HG03342 (cell line): ENCODE results near the gene PCDH9.
A peak's percentile ranks its signal among the peaks of the same experiment; 100 is the strongest.

Experiments
- ATAC-seq: cut with Tn5 transposase; IDR thresholded peaks from one replicate; pipeline ENCODE4 v1.9.1; 2021; ENCODE audit warnings: mild to moderate bottlenecking, moderate library complexity; ENCODE audit not compliant: unreplicated experiment

The PCDH9 gene, protein sequence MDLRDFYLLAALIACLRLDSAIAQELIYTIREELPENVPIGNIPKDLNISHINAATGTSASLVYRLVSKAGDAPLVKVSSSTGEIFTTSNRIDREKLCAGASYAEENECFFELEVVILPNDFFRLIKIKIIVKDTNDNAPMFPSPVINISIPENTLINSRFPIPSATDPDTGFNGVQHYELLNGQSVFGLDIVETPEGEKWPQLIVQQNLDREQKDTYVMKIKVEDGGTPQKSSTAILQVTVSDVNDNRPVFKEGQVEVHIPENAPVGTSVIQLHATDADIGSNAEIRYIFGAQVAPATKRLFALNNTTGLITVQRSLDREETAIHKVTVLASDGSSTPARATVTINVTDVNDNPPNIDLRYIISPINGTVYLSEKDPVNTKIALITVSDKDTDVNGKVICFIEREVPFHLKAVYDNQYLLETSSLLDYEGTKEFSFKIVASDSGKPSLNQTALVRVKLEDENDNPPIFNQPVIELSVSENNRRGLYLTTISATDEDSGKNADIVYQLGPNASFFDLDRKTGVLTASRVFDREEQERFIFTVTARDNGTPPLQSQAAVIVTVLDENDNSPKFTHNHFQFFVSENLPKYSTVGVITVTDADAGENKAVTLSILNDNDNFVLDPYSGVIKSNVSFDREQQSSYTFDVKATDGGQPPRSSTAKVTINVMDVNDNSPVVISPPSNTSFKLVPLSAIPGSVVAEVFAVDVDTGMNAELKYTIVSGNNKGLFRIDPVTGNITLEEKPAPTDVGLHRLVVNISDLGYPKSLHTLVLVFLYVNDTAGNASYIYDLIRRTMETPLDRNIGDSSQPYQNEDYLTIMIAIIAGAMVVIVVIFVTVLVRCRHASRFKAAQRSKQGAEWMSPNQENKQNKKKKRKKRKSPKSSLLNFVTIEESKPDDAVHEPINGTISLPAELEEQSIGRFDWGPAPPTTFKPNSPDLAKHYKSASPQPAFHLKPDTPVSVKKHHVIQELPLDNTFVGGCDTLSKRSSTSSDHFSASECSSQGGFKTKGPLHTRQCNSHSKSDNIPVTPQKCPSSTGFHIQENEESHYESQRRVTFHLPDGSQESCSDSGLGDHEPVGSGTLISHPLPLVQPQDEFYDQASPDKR (N-terminal part only)

DNA sequence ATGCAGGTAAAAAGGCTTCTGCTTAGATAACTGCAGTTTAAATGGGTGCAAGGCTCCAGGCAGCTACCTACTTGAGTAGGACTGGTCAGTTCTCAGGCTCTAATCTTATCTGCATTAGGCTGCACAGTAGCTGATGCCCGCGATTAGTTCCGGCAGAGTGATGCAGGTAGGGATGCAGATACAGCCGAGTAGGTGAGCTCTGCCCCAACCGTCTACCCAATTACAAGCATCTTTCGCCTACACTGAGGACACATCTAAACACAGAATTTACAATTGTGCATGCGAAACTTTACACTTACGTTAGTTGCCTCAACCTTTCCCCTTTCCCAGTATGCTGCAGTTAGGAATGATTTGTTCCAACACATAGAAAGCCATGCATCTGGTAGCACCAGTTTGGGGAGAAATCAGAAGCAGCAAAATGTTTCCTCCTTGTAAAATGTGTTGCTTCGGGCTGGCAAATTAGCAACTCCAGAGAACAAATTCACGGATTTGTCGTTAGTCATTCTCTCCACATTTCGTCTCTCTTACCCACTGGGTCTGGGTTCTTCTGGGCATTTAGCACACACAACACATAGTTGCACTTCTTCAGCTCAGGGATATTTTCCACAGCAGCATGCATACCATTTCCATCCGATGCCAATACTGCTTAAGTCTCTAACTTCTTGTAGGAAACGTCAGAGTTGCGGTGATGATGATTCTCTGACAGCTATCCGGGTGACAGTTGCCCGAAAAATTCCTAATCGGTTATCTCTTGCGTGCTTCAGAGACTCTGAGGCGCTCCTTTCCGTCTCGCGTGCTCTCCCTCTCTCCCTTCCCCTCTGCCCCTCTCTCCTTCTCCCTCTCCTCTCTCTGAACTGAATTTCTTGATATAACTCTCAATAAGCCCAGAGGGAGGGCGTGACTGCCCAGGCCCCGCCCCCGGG lies at the start of gene PCDH9:
Gene PCDH9, minus strand, starts transcription at position 856 of the 923 bp plus-strand sequence. CDS start 1,896 bp downstream, outside the sequence.
- no peak for ATAC-seq

DNA sequence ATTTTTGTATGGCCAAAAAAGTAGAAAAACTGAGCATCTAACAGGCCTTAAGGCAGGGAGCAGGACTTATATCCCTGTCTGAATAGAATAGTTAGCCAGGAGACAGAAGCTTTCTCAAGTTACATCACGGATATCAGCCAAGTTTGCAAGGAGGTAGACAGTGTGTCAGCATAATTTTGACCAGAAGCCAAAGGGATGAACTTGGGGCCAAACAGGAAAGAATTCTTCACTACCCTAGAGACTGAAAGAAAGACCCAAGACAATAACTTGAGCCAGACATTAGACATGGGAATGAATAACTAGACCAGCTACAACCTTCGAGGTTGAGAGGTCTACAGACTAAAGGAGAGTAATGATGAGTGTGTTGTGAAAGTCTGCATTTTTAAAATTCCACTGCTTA lies 48.1 kb upstream of the PCDH9 start:
- ATAC-seq, result no peak

DNA sequence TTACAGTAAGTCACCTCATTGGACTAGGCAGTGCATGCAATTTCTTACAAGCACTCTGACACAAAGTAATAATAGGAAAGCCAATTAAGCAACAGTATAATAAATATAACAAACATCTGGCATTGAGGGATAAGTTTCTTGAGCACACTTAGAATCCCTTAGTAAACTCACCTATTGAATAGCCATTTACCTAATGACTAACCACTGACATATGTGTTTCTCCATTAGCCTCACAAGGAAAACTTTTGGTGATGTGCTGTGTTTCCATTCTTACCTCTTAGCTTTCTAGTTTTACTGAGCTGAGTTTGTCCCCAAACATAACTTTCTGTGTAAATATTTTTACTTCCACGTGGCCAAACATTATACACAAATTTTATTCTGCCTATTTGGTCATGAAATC lies 47.4 kb upstream of the PCDH9 start:
- no peak for ATAC-seq

DNA sequence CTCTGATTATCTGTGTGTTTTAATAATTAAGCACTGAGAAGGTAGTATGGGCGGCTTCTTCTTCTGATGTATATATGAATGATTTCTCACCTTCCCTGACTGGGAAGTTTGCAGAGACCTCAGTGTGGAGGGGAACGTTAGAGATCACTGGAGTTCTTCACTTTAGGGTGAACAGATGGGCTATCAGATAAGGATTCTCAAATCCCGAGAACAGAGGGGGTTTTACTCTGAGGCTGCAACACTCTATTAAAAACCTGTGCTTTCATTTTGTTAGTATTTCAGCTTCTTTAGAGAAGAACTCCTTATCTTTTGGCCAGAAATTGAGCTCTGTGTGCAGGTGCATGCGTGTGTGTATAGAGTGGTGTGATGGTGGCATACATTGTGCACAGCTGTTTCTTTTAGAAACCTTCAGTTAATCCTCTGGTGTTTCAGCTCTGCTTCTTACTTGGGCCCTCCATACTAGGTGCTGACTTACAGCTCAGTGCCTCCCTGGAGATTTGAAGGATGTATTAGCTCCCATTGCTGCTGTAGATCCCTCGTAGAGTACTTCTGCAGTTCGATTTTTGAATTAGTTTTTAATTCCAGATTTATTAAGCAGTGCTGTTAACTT lies 45.3 kb upstream of the PCDH9 start:
- ATAC-seq, result no peak

DNA sequence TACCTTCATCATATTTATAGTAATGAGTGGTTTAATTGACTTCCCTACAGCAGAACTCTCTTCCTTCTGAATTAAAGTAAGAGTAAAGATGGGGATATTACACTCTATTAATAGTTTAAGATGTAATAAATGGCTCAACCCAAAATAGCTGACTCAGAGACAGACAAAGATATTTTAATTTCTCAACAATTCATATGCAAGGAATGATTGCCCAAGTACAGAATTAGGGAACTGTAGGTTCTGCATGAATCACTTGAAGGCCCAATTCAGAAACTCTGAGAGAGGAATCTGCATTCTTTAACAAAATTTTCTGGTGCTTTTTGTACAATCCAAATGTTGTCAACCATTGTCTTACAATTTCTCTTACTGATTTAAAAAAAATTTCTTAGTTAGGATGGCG lies 42.9 kb upstream of the PCDH9 start:
- no peak for ATAC-seq

DNA sequence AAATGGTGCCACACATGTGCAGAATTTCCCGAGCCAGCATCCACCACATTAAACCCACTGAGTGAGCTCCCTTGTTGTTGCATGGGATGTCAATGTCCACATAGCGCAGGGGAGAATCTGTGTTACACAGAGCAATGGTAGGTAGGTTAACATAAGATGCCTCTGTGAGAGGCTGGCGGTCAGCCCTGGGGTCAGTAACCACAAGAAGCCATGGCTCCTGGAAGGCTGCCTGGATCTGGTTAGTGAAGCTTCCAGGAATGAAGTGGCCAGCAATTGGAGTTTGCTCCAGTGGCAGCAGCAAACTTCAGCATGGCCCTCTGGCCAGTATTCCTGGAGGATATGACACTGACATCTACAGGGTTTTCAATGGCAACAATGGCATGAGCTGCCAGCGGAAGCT lies 37.0 kb upstream of the PCDH9 start:
- no peak for ATAC-seq

DNA sequence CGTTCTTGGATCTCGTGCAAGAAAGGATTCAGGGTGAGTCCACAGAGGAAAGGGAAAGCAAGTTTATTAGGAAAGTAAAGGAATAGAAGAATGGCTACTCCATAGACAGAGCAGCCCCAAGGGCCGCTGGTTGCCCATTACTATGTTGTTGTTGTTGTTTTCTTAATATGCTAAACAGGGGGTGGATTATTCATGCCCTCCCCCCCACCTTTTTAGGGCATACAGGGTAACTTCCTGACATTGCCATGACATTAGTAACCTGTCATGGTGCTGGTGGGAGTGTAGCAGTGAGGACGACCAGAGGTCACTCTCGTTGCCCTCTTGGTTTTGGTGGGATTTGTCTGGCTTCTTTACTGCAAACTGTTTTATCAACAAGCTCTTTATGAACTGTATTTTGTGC lies 29.1 kb upstream of the PCDH9 start:
- ATAC-seq, result no peak

DNA sequence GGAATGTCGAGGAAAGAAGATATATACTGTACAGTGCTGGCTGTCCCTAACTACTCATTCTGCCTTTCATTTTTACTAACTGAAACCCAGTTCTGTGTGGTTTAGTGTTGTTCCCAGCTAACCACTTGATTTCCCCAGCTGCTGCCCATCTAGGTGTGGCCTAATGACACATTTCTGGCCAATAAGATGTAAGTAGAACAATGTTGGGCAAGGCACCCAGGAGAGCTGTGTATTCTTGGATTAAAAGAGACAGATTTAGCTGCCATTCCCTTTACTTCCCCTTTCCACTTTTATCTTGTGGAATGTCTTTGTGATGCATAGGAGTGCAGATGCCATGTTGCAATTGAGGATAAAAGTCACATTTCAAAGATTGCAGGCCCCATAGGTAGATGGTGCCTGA lies 28.3 kb upstream of the PCDH9 start:
- ATAC-seq, result peak; percentile 65

DNA sequence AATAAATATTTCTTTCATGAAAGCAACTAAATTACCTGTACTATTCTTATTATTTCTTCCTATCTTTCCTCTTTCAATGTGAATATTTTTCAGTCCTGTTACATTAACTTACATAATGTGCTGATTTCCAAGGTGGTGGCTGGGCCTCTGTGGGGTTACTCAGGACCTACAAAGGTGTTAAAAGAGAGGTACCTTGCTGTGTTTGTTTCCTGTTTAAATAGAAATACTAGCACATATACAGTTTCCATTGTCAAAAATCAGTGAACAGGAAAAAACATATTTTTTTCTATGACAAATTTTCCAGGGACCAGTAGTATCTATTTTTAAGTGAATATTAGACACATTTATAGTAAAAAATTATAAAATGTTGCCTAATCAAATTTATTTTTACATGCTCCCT lies 8.7 kb upstream of the PCDH9 start:
- no peak for ATAC-seq

DNA sequence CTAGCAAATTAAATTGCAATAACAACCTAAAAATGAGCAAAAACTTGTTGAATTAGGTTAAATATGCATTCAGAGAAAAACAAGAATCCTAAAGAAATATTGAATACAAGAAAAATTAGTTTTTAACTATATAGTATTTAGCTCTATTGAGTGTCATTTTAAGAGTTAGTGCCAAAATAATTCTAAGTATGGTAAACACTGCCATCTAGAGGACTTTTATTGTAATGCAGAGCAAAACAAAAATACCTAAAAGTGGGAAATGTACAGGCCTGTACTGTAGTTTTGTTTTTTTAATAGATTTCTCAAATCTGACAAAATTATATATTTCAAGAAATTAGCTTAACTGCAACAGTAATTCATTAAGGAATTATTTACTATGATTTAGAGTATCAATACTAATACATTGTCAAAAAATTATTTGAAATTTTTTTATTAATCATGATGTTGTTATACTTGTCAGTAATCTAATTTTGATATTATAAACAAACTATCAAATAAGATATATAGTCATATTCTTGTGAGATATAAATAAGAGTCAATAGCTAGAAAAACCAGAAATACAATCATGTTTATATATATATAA lies 8.2 kb upstream of the PCDH9 start:
- ATAC-seq, result peak; percentile 78

DNA sequence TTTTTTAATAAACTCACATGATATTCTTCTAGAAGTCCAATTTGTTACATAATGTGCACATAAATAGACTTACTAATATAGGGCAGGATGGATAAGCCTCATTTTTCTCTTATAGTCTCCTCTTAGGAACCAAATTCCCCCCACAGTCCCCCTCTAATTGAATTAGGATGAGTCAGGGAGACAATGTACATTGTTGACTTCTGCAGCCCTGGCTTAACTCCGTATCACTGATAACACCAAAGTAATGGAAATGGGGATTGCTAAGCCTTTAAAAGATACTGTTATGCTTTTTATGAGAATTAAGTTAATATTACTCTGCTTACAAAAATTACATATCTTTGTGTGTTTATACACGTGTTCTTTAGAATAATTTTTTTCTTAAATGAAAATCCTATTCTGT lies 5.1 kb upstream of the PCDH9 start:
- no peak for ATAC-seq

DNA sequence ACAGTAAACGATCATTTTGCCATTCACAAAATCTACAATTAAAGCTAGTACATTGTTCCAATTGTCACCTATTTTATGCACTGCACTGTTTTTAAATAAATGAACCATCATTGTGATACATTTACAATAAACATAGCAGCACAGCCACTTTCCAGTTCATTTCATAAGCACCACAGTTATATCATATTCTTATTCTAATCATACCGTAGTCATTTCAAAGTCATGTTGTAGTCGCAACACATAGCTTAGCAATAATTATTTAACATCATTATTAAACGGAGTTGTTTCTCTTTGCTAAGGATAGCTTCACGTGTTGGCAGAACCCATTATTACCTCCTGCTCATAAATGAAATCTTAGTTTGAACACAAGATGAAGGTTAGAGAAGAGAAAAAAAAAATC lies 2.2 kb upstream of the PCDH9 start:
- no peak for ATAC-seq

DNA sequence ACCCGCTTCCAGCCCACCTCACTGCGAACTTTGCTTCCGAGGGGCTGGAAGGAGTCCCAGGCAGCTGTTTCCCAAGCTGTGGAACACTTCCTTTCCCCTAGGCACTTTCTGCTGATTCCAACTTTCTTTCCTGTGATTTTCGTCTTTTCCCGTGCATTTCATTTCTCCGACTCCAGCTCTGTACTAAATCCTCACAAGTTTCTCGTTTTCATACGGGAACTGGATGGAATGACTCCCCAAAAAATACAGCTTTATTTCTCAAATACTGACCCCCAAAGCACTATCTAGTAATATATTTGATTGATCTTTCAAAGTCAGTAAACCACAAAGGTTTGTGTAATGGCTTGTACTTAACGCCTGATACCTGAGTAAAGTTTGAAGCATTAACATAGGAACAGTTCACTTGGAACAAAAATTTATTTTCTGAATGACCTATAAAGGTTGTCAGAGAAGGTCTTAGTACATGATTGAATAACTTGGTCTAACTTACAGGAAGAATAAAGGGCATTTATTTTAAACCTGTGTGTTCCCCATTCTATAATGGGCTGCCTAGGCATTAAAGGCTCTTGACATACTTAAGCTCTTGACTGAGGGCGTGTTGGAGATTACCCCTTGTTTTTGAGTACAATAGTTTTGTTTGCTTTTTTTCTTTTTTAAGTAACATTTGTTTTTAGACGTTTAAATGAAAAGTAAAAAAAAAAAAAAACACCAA lies 1.3 kb upstream of the PCDH9 start:
- no peak for ATAC-seq

DNA sequence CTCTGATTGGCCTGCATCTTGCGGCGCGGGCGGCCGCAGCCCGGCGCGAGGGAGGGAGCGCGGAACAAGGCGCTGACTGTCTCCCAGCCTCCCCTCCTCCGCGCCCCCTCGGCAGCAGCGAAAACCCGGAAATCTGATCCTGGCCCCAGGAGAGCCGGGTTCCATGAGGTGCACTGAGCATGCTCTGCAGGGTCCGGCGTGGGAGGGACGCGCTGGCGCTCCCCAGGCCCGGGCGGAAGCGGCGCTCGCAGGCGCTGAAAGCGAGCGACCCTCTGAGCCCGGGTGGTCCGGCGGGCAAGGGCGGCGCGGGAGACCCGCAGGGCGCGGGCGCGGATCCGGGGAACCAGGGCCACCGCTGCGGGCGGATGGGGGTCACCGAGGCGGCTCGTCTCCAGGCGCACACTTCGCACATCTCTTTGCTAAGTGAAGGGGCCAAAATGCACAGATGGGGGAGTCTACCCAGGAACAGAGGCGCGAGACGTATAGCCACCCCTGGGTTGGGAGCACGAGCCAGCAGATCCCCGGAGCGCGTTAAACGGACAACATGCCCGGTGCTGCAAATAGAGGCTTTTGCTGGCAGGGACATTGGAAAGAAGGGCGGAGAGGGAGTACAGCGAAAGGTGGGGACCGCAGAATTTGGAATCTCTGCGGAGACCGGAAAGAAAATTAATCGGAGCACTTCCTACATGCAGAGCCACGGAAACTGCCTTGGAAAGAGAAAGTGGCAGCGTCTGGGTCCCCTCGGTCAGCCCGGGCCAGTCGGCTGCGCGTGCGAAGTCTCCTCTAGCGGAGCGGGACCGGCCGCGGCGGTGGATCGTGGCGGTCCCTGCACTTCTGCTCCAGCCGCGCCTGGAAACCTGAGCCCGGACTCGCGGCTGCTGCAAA lies 510 bp upstream of the PCDH9 start:
- peak; percentile 98 for ATAC-seq

DNA sequence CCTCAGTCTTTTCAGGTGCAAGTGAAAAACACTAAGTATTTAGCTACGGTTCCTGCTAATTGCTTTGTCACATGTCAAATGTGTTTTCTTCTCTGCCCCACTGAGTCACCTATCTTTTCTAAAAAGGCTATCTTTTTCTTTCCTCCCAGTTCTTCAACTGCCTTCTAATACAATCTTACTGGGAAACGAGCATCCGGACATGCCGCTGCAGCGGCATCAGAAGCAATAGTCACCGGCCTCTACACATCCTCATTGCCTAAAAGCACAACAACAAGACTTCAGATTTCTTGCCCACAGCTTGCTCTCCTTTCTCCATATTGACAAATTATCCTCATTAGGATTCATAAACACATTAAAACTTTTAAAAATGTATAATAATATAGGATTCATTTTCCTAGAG lies 1.2 kb downstream of the PCDH9 start:
- ATAC-seq, result no peak

DNA sequence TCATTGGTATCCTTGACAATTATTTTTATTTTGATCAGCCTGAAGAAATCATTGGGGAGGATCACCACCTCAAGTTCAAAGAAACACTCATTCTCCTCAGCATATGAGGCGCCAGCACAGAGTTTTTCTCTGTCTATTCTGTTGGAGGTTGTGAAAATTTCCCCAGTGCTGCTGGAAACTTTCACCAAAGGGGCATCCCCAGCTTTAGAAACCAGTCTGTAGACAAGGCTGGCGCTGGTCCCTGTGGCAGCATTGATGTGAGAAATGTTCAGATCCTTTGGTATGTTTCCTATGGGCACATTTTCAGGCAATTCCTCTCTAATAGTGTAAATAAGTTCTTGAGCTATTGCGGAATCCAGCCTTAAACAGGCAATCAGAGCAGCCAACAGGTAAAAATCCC lies 2.1 kb downstream of the PCDH9 start:
- no peak for ATAC-seq

DNA sequence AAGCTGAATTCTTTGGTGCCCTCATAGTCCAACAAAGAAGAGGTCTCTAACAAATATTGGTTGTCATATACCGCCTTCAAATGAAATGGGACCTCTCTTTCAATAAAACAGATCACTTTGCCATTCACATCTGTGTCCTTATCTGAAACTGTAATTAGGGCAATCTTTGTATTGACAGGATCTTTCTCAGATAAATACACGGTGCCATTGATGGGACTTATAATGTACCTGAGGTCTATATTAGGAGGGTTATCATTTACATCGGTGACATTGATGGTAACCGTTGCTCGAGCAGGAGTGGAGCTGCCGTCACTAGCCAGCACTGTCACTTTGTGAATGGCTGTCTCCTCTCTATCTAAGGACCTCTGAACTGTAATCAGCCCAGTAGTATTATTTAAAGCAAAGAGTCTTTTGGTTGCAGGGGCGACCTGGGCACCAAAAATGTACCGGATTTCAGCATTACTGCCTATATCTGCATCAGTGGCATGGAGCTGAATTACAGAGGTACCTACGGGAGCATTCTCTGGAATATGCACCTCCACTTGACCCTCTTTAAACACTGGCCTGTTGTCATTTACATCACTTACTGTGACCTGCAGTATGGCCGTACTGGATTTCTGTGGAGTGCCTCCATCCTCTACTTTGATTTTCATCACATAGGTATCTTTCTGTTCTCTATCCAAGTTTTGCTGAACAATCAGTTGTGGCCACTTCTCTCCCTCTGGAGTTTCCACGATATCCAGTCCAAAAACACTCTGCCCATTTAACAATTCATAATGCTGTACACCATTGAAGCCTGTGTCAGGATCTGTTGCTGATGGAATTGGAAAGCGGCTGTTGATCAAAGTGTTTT lies 2.8 kb downstream of the PCDH9 start:
- ATAC-seq, result no peak
